Measurements from ENCODE around the gene NFXL1. TPM values are rescaled to one million over a fixed set of nuclear protein-coding genes. Genes with fewer than 3 reads are reported as not detected.

NFXL1 gene
- total and polyA plus RNA-seq, 10 of the 15 experiments (the other 5 are each of a cell fraction or from before 2014, with no cell fraction given) = 8.1 to 16.5 (median 13.1) TPM

DNA sequence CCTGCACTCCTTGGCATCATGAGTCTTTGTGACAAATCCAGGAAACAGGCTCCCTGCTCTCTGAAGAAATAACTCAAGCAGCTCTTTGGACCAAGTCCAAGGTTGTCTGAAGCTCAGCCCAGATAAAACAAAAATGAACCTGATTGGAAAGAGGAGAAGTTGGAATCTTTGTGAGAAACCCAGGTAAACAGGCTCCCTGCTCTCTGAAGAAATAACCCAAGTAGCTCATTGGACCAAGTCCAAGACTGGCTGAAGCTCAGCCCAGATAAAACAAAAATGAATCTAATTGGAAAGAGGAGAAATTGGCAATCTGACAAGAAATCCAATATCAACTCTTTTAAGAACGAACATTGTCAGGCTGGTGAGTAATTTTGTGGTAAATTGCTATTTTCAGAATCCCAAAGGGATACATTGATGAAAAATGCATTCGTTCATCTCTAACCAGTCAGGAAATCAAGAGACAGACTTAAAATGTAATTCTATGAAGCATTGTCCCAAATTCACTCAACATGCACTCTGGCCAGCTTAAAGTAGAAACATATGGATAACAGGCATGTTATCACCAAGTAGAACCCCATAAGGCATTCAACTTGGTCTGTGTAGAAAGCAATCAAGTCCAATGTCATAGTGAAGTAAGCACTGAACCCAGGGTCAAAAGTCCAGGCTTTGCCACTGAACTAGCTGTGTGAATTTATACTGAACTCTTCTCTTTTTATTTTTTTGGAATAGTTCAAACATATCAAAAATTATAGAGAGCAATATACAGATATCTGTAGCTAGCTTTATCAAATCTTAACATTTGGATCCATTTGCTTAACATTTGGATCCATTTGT, 16.8 kb upstream of the NFXL1 start:
- Histone ChIP-seq H3K9me3 (replicated peaks; ENCODE audit: control insufficient read depth, insufficient read depth, low read length) (no peaks in the 10 kb centered on the region), H3K4me3 (no peak overlapping the region), H3K4me1 (ENCODE audit: control insufficient read depth, insufficient read depth, low read length) (peaks cover 3% of the 10 kb centered on the region; the same call in 1 of the 2 replicates), H3K27ac (ENCODE audit: control insufficient read depth, insufficient read depth) (no peak overlapping the region), H3K79me2 (ENCODE audit: control insufficient read depth, insufficient read depth, low read length) (no peaks in the 10 kb centered on the region), H4K20me1 (ENCODE audit: control insufficient read depth, insufficient read depth) (no peaks in the 10 kb centered on the region), H3K27me3 (replicated peaks in 1 of 2; ENCODE audit: control insufficient read depth in 2 of 2, insufficient read depth in 2 of 2, low read length in 1 of 2) (no peaks in the 10 kb centered on the region), H3K9ac (ENCODE audit: control insufficient read depth, insufficient read depth, low read length) (no peak overlapping the region), H3K36me3 (ENCODE audit: control insufficient read depth in 2 of 2, insufficient read depth in 2 of 2, low read length in 1 of 2) (no peaks in the 10 kb centered on the region), H2AFZ (ENCODE audit: control insufficient read depth, low read depth, low read length) (no peak overlapping the region), H3K4me2 (ENCODE audit: control insufficient read depth, insufficient read depth) (no peak overlapping the region)
- TF ChIP-seq RAD21 (IDR thresholded peaks at IDR 0.05; ENCODE audit: insufficient read depth, low read depth, low read length) (no peak), SPI1 (IDR thresholded peaks at IDR 0.05; ENCODE audit: borderline replicate concordance, insufficient read depth, low read depth, low read length) (no peak), RB1 (IDR thresholded peaks at IDR 0.05; ENCODE audit: borderline replicate concordance) (no peak), CBFB (IDR thresholded peaks at IDR 0.05; ENCODE audit: low read depth) (no peak), EGR1 (IDR thresholded peaks at IDR 0.05; ENCODE audit: borderline replicate concordance in 1 of 2, low read depth in 2 of 2, low read length in 2 of 2) (no peak), BCL11A (IDR thresholded peaks at IDR 0.05; ENCODE audit: low read depth, low read length) (no peak), BACH1 (IDR thresholded peaks at IDR 0.05; ENCODE audit: borderline replicate concordance) (no peak), ZBED1 (IDR thresholded peaks at IDR 0.05; ENCODE audit: borderline replicate concordance) (no peak), ZSCAN29 (IDR thresholded peaks at IDR 0.05) (no peak), CBX5 (IDR thresholded peaks at IDR 0.05; ENCODE audit: low read depth) (no peak), YY1 (IDR thresholded peaks at IDR 0.05; ENCODE audit: low read depth, low read length) (no peak), RAD51 (IDR thresholded peaks at IDR 0.05) (no peak)
- TF ChIP-seq, protein P1, sequence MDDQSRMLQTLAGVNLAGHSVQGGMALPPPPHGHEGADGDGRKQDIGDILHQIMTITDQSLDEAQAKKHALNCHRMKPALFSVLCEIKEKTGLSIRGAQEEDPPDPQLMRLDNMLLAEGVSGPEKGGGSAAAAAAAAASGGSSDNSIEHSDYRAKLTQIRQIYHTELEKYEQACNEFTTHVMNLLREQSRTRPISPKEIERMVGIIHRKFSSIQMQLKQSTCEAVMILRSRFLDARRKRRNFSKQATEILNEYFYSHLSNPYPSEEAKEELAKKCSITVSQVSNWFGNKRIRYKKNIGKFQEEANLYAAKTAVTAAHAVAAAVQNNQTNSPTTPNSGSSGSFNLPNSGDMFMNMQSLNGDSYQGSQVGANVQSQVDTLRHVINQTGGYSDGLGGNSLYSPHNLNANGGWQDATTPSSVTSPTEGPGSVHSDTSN (IDR thresholded peaks at IDR 0.05; ENCODE audit: insufficient replicate concordance, low read depth, low read length) = no peak
- POLR2A ChIA-PET = interaction anchor here (0.5 to 0.6 kb wide), 3 partner anchors 77 to 274 kb away, joined by 4 to 9 read pairs (median 5); no protein-coding TSS in a partner anchor
- FAIRE-seq (no peak), ATAC-seq (no peak), DNase-seq (ENCODE audit: low read depth, low spot score) (no peak)
- in situ Hi-C loops (cut with MboI) (loop anchor here (5.0 kb wide), 2 partner anchors 156 to 244 kb away; no protein-coding TSS in a partner anchor), intact Hi-C loops (cut with micrococcal nuclease; ENCODE audit: unreplicated experiment) (loop anchor here (5.0 kb wide), 3 partner anchors 94 to 264 kb away; partner anchors contain the start of gene CORIN)
- CTCF ChIA-PET = interaction anchor here (0.7 to 5.5 kb wide), 14 partner anchors 11 to 997 kb away, joined by 3 to 82 read pairs (median 3); partner anchors contain the start of gene CORIN
- 0% methylated on average over 2 of the region's 2 CpGs for WGBS (ENCODE audit: insufficient coverage, insufficient replicate concordance, low lambda C conversion rate, missing lambda C conversion rate)
- no TSS peak for BruUV-seq (replicated peaks)
- RAD21 ChIA-PET (ENCODE audit: unreplicated experiment) = interaction anchor here (1.5 kb wide), 2 partner anchors 156 to 226 kb away, joined by 3 to 4 read pairs; no protein-coding TSS in a partner anchor
- SMC1A ChIA-PET (ENCODE audit: uncharacterized antibody, unreplicated experiment) = interaction anchor here (0.7 to 2.1 kb wide), 9 partner anchors 19 to 261 kb away, joined by 3 to 9 read pairs (median 3); no protein-coding TSS in a partner anchor
